H9 (cell line): ENCODE measurements around the gene CAMK2G. TPM values are rescaled to one million over a fixed set of nuclear protein-coding genes. Genes with fewer than 3 reads are reported as not detected.
A peak's percentile ranks its signal among the peaks of the same experiment; 100 is the strongest.

Experiments used
- DNase-seq: peaks from one replicate; pipeline ENCODE4 v3.0.0-alpha.2; 2017
- H2AFZ ChIP-seq: one replicate; pipeline ENCODE4 v1.6.1; 2013; ENCODE audit warnings: mild to moderate bottlenecking, low read length, control low read depth, moderate library complexity
- H2AK5ac ChIP-seq: 2 replicates; pipeline ENCODE4 v1.6.1; 2013; ENCODE audit warnings: low read length, control low read depth, mixed read lengths; ENCODE audit not compliant: insufficient read length
- H2BK120ac ChIP-seq: one replicate; pipeline ENCODE4 v1.6.1; 2013; ENCODE audit warnings: low read depth, mild to moderate bottlenecking, low read length, control low read depth, inconsistent platforms; ENCODE audit not compliant: poor library complexity, severe bottlenecking
- H2BK12ac ChIP-seq: 2 replicates; pipeline ENCODE4 v1.6.1; 2013; ENCODE audit warnings: low read length, control low read depth, mixed read lengths, low read depth; ENCODE audit not compliant: insufficient read length
- H2BK15ac ChIP-seq: 2 replicates; pipeline ENCODE4 v1.6.1; 2013; ENCODE audit warnings: low read depth, low read length, control low read depth
- H2BK20ac ChIP-seq: one replicate; pipeline ENCODE4 v1.6.1; 2013; ENCODE audit warnings: low read depth, mild to moderate bottlenecking, low read length, control low read depth, inconsistent platforms; ENCODE audit not compliant: poor library complexity, severe bottlenecking
- H2BK5ac ChIP-seq: 2 replicates; pipeline ENCODE4 v1.6.1; 2013; ENCODE audit warnings: low read length, control low read depth, mixed read lengths; ENCODE audit not compliant: insufficient read length
- H3K14ac ChIP-seq: 2 replicates; pipeline ENCODE4 v1.6.1; 2013; ENCODE audit warnings: low read length, control low read depth; ENCODE audit not compliant: insufficient read depth
- H3K18ac ChIP-seq: 2 replicates; pipeline ENCODE4 v1.6.1; 2013; ENCODE audit warnings: low read depth, mild to moderate bottlenecking, mixed read lengths, low read length, control low read depth; ENCODE audit not compliant: insufficient read length
- H3K23ac ChIP-seq: 2 replicates; pipeline ENCODE4 v1.6.1; 2013; ENCODE audit warnings: low read length, control low read depth, mixed read lengths, low read depth; ENCODE audit not compliant: insufficient read length
- H3K23me2 ChIP-seq: 2 replicates; pipeline ENCODE4 v1.6.1; 2013; ENCODE audit warnings: low read depth, mild to moderate bottlenecking, mixed read lengths, low read length, control low read depth; ENCODE audit not compliant: insufficient read length, poor library complexity, severe bottlenecking
- H3K27ac ChIP-seq: 2 replicates; pipeline ENCODE4 v1.5.1; 2013; ENCODE audit warnings: low read length, control low read depth, mixed read lengths, low read depth; ENCODE audit not compliant: insufficient read length
- H3K27me3 ChIP-seq: 2 replicates; pipeline ENCODE4 v1.6.1; 2013; ENCODE audit warnings: low read length, control low read depth, inconsistent platforms; ENCODE audit not compliant: insufficient read depth
- H3K4ac ChIP-seq: 2 replicates; pipeline ENCODE4 v1.6.1; 2013; ENCODE audit warnings: low read depth, mild to moderate bottlenecking, control low read depth, inconsistent platforms, low read length, moderate library complexity
- H3K4me1 ChIP-seq: 2 replicates; pipeline ENCODE4 v1.6.1; 2013; ENCODE audit warnings: low read length, control low read depth, inconsistent platforms; ENCODE audit not compliant: insufficient read depth
- H3K4me2 ChIP-seq: 2 replicates; pipeline ENCODE4 v1.6.1; 2013; ENCODE audit warnings: low read length, control low read depth, mixed read lengths; ENCODE audit not compliant: insufficient read length, insufficient read depth
- H3K56ac ChIP-seq: 2 replicates; pipeline ENCODE4 v1.6.1; 2013; ENCODE audit warnings: low read depth, mild to moderate bottlenecking, mixed read lengths, low read length, control low read depth; ENCODE audit not compliant: insufficient read length
- H3K79me1 ChIP-seq: 2 replicates; pipeline ENCODE4 v1.6.1; 2013; ENCODE audit warnings: low read depth, mild to moderate bottlenecking, moderate library complexity, low read length, control low read depth, inconsistent platforms; ENCODE audit not compliant: insufficient read depth, poor library complexity, severe bottlenecking
- H3K79me2 ChIP-seq: 2 replicates; pipeline ENCODE4 v1.6.1; 2013; ENCODE audit warnings: low read length, control low read depth, inconsistent platforms; ENCODE audit not compliant: insufficient read depth
- H3K9ac ChIP-seq: 2 replicates; pipeline ENCODE4 v1.6.1; 2013; ENCODE audit warnings: low read length, control low read depth, mixed read lengths; ENCODE audit not compliant: insufficient read length; ENCODE audit errors: extremely low read depth
- H3K9me3 ChIP-seq: one replicate; pipeline ENCODE4 v1.6.1; 2013; ENCODE audit warnings: low read depth, low read length, inconsistent platforms; ENCODE audit not compliant: control insufficient read depth
- H3T11ph ChIP-seq: one replicate; pipeline ENCODE4 v1.6.1; 2013; ENCODE audit warnings: mild to moderate bottlenecking, low read length, control low read depth, inconsistent platforms
- H4K20me1 ChIP-seq: one replicate; pipeline ENCODE4 v1.6.1; 2013; ENCODE audit not compliant: control insufficient read depth, insufficient read length, insufficient read depth
- H4K5ac ChIP-seq: 2 replicates; pipeline ENCODE4 v1.6.1; 2013; ENCODE audit warnings: low read depth, mild to moderate bottlenecking, mixed read lengths, low read length, control low read depth; ENCODE audit not compliant: insufficient read length
- H4K8ac ChIP-seq: replicated peaks from 2 replicates; pipeline ENCODE4 v1.6.1; 2013; ENCODE audit warnings: low read length, control low read depth, mixed read lengths, low read depth; ENCODE audit not compliant: insufficient read length
- H4K91ac ChIP-seq: 2 replicates; pipeline ENCODE4 v1.6.1; 2013; ENCODE audit warnings: low read depth, mild to moderate bottlenecking, moderate library complexity, mixed read lengths, low read length, control low read depth; ENCODE audit not compliant: insufficient read length
- H3K27ac Mint-ChIP-seq, 3 experiments: 2 replicates in 2 of 3; 3 replicates in 1 of 3; pipeline ENCODE4 v1.8.0; 2020 to 2021; ENCODE audit warnings: mixed read lengths in 3 of 3, mild to moderate bottlenecking in 1 of 3, moderate library complexity in 1 of 3
- H3K27me3 Mint-ChIP-seq: 2 replicates; pipeline ENCODE4 v1.8.0; 2021; ENCODE audit warnings: low read depth, mild to moderate bottlenecking, moderate library complexity, mixed read lengths
- H3K36me3 Mint-ChIP-seq, 3 experiments: 2 replicates in 2 of 3; 3 replicates in 1 of 3; pipeline ENCODE4 v1.8.0; 2020 to 2021; ENCODE audit warnings: low read depth in 3 of 3, mixed read lengths in 3 of 3; ENCODE audit not compliant: insufficient read depth in 1 of 3
- H3K4me1 Mint-ChIP-seq, 2 experiments: 2 replicates each; pipeline ENCODE4 v1.8.0; 2020; ENCODE audit warnings: mixed read lengths in 2 of 2
- H3K4me3 Mint-ChIP-seq, 2 experiments: 2 replicates in 1 of 2; 3 replicates in 1 of 2; pipeline ENCODE4 v1.8.0; 2020 to 2021; ENCODE audit warnings: mild to moderate bottlenecking in 2 of 2, mixed read lengths in 2 of 2, moderate library complexity in 1 of 2
- H3K9me3 Mint-ChIP-seq, 2 experiments: 2 replicates in 1 of 2; 3 replicates in 1 of 2; pipeline ENCODE4 v1.8.0; 2020; ENCODE audit warnings: mild to moderate bottlenecking in 2 of 2, mixed read lengths in 2 of 2, moderate library complexity in 1 of 2
- WGBS: extraction: QIAGEN DNeasy Blood & Tissue Kit; methylation state at CpG from one replicate; pipeline ENCODE4 v1.1.7; 2013; ENCODE audit warnings: missing lambda C conversion rate, low lambda C conversion rate, mixed read lengths; ENCODE audit not compliant: insufficient read length; ENCODE audit errors: extremely low coverage; 5-methylcytosine and 5-hydroxymethylcytosine counted together
- total RNA-seq: library from RNA; stranded (reverse); gene quantifications from 2 replicates; pipeline ENCODE4 v1.2.1, GENCODE V29; 2021
- TF ChIP-seq, protein P1 (sequence below): fragments of 200-600 bp; sonication (generic); conservative IDR thresholded peaks from 3 replicates; pipeline ENCODE4 v1.8.0; 2021; ENCODE audit warnings: antibody characterized with exemption, mild to moderate bottlenecking

Gene CAMK2G
- total RNA-seq, 1 experiment from 2014 or later: 31.8 TPM

DNA sequence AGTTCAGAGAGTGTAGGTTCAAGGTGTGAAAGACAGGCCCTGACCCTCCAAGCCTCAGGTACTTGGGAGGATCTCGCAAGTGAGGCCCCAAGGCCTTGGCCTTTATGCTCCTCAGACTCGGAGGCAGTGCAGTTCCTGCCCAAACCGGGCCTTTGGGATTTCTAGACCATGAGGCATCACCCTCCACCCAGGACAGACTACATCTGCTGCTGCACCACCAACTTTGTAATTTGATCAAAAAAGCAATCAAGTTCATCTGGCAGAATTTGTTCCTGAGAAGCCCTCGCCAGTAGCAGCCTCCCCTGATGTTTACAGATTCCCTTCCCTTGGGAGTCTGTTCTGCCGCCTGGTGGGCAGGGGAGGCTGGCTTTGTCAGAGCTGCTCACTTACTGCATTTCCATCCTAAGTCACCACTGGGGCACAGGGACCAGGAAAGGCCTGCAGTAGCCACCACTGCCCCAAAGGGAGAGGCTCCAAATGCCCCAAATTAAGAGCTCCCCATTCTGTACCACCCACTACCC lies 2.1 kb downstream of the CAMK2G start:
- no CpG with 5 or more reads among the region's 5 CpGs for WGBS
- H3K4ac ChIP-seq: no peak overlapping the region
- H4K20me1 ChIP-seq: peaks cover 2% of the 10 kb centered on the region
- H3K79me2 ChIP-seq: no peaks in the 10 kb centered on the region; the same call in 1 of the 2 replicates
- H3K18ac ChIP-seq: no peak overlapping the region
- H3K9ac ChIP-seq: no peak overlapping the region
- Mint-ChIP-seq H3K4me3 (peak overlapping the region; percentile 72 to 84; a peak in 4 of 5 replicates), H3K9me3 (no peaks in the 10 kb centered on the region), H3K36me3 (peaks cover 16 to 41% (median 19%) of the 10 kb centered on the region in 3 experiments; a peak in 6 of 7 replicates), H3K27ac (no peak overlapping the region), H3K27me3 (peaks cover 6% of the 10 kb centered on the region; the same call in 1 of the 2 replicates), H3K4me1 (peaks cover 29 to 30% of the 10 kb centered on the region in 2 experiments)
- no peak overlapping the region for H2BK5ac ChIP-seq
- no peak overlapping the region for H4K91ac ChIP-seq
- H2AFZ ChIP-seq: no peak overlapping the region
- DNase-seq: no peak
- TF ChIP-seq, protein P1, sequence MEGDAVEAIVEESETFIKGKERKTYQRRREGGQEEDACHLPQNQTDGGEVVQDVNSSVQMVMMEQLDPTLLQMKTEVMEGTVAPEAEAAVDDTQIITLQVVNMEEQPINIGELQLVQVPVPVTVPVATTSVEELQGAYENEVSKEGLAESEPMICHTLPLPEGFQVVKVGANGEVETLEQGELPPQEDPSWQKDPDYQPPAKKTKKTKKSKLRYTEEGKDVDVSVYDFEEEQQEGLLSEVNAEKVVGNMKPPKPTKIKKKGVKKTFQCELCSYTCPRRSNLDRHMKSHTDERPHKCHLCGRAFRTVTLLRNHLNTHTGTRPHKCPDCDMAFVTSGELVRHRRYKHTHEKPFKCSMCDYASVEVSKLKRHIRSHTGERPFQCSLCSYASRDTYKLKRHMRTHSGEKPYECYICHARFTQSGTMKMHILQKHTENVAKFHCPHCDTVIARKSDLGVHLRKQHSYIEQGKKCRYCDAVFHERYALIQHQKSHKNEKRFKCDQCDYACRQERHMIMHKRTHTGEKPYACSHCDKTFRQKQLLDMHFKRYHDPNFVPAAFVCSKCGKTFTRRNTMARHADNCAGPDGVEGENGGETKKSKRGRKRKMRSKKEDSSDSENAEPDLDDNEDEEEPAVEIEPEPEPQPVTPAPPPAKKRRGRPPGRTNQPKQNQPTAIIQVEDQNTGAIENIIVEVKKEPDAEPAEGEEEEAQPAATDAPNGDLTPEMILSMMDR: peak; percentile 21; the same call in 1 of the 3 replicates
- H2BK15ac ChIP-seq: no peak overlapping the region; the same call in 1 of the 2 replicates
- H4K8ac ChIP-seq: no peak overlapping the region
- H3K56ac ChIP-seq: no peak overlapping the region
- no peak overlapping the region for H2BK120ac ChIP-seq
- no peak overlapping the region for H3K23ac ChIP-seq
- no peak overlapping the region for H3K27ac ChIP-seq
- H3K79me1 ChIP-seq: no peaks in the 10 kb centered on the region
- H3K14ac ChIP-seq: no peak overlapping the region
- H4K5ac ChIP-seq: no peak overlapping the region
- H2AK5ac ChIP-seq: no peak overlapping the region
- peaks cover 3% of the 10 kb centered on the region for H3K23me2 ChIP-seq
- H3K27me3 ChIP-seq: no peaks in the 10 kb centered on the region
- H3K4me2 ChIP-seq: no peak overlapping the region
- H3T11ph ChIP-seq: no peak overlapping the region
- H2BK20ac ChIP-seq: no peak overlapping the region
- peaks cover 2% of the 10 kb centered on the region; the same call in 1 of the 2 replicates for H3K4me1 ChIP-seq
- no peaks in the 10 kb centered on the region for H3K9me3 ChIP-seq
- H2BK12ac ChIP-seq: no peak overlapping the region
